Mucosa of gallbladder (tissue), 1 donor: ENCODE results near the gene DISC1. TPM values are rescaled to one million over a fixed set of nuclear protein-coding genes. Genes with fewer than 3 reads are reported as not detected.
A peak's percentile ranks its signal among the peaks of the same experiment; 100 is the strongest.
"Not testable (repeated sequence)": the region's sequence is repeated elsewhere in the genome, so short reads cannot be mapped to it uniquely, and the experiment has no call there.

Source experiments
- DNase-seq: peaks from one replicate; pipeline ENCODE4 v3.0.0-alpha.2; 2020; ENCODE audit warnings: low spot score
- total RNA-seq: library from RNA; stranded (reverse); gene quantifications from one replicate; pipeline ENCODE4 v1.2.1, GENCODE V29; 2021
- donor health status: DM: no; HTN: no; CAD: no.

The DISC1 gene
- total RNA-seq, 1 donor from 2014 or later = 10.8 TPM

DNA sequence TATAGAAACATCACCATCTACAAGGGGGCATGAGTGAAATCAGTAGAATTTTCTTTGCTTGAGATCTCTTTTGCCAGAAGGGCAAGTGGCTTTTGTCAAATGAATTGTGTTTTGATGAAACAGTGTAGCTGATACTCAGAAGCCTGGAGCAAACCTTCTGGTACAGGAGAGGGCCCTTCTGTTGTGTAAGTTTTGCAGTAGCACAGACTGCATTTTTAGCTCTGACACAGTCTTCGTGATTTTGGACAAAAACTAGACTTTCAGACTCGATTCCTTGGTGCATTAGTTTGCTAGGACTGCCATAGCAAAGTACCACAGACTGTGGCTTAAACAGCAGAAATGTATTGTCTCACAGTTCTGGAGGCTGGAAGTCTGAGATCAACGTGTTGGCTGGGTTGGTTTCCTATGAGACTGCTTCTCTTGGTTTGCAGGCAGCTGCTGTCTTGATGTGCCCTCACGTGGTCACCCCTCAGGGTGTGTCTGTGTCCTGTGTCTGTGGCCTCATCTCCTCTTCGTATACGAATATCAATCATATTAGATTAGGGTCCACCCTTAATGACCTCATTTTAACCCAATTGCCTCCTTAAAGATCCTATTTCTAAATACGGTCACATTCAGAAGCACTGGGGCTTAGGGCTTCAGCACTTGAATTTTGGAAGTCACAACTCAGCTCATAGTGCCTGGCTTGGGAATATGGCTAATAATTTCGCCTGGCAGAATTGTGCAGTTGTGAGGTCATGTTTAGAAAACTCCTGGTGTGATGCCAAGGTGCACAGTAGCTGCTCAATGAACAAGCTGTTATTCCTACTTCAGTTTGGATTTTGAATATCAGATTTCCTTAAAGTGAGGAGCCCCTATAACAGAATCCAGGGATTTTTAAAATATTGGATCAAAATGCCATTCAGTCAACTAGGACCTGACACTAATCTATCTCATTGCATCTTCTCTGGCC lies 21.2 kb upstream of the DISC1 start:
- no peak for DNase-seq

DNA sequence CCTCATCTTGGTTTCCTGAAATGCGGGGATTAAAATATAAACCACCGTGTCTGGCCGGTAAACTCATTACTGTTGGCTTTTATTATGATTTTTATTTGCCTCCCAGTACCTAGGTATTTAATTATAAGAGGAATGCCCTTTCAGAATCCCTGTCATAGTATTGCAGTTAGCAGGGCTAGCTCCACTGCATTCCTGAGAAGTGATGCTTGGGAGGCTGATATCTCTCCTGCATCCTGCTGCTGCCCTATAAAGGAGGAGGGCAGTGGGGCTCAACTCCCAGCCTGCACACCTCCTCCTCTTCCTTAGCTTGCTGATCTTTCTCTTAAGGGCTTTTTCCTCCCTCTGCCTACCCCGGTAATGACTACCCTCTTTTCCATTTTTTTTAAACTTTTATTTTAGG lies 19.9 kb upstream of the DISC1 start:
- no peak for DNase-seq

DNA sequence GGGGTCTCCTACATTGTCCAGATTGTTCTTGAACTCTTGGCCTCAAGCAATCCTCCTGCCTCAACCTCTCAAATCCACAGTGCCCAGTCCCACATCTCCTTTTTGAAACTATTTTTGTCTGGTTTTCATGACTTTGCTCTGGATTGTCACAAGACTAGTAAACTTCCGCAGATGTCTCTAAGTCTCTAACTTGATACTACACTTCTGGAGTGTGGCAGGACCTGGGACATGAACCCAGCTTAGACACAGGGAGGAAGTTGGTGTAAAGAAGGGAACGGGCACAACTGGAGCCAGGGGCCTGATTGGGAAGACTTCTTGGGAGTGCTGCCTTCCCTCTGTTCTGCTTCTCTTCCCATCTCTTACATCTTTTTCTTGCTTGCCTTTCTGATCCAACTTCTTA lies 16.2 kb upstream of the DISC1 start:
- no peak for DNase-seq

DNA sequence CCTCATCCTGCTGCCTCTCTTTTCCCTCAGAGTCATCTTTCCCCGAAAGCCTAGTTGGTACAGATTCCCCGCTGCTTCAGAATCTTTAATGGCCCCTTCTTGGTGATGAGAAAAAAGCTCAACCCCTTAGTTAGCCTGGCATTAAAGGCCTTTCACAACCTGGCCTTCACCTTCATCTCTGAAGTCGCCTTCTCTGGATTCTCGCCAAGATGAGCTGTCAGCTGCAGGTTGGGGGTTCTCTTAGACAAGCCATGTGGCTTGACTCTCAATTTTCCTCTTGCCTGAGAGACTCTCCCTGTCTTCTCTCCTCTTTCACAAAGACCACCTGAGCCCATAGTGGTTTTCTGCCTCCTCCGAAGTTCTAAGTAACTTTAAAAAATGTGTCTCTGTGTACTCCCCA lies 15.5 kb upstream of the DISC1 start:
- DNase-seq = no peak

DNA sequence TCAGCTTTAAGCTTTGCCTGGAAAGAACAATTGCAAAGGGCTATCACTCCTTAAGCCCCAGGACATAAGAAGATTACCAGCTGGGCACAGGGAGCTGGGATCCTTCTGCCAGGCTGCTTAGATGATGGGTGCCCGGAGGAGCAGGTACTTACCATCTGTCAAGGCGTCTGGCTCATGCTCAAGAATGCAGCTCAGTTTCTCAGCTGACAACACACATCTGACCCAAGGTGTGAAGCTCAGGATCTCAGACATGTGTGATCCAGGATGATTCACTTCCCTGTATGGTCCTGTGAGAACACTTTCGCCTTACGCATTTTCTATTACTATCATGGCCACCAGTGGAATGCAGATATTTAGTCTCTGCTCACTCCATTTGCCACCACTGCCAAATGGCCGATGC lies 14.7 kb upstream of the DISC1 start:
- DNase-seq = no peak

DNA sequence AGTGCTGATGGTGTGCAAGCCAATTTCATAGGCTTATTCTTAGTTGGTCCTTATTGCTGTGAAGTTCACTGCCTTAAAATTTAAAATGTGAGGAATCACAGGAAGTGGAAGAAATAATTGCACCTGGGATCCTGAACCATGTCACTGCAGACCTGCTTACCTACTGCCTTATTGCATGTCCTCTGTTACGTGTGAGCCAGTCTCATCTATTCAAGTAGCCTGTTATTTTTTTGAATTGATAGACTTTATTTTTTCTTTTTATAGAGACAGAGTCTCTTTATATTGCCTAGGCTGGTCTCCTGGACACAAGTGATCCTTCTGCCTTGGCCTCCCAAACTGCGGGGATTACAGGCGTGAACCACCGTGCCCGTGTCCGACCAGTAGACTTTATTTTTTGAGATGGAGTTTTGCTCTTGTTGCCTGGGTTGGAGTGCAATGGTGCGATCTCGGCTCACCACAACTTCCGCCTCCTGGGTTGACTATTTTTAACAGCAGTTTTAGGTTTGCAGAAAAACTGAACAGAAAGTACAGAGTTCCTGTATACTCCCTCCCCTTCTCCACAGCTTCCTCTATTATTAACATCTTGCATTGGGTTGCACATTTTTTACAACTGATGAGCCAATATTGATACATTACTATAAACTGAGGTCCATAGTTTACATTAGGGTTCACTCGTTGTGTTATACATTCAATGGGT lies 14.0 kb upstream of the DISC1 start:
- peak; percentile 26 for DNase-seq

DNA sequence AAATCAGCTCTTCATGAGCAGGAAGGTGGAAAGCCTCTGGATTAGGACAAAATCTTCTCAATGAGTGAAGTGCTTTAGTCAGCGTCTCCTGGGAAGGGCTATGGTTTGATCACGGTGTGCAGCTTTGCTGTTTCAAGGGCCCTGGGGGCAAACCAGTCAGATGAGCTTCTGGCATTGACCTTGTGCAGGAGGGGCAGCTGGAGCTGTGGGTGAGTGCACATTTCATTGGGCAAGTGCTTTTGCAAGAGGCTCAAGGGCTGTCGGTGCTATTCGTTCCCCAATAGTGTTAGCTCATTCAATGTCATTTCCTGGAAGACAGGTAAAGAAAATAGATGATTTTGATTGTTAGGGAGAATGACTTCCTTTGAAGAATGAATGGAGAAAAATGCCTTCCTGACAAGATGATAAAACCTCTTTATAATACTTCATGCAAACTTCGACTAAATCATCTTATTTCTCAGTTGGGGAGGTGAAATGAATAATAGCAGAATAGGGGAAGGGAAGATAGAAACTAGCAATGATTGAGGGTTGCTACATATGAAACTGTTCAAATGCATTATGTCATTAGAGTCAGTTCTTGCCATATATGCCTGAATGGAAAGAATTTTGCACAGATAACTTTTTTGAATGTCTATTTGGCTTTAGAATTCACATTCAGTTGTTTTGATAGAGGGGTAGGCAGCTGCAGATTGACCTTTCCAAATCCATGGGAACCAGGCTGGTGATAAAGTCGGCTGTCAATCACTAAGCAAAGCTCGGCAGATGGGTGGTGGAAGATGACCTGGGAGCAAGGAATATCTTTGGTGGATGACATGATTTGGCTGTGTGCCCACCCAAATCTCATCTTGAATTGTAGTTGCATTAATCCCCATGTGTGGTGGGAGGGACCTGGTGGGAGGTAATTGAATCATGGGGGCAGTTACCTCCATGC lies 12.9 kb upstream of the DISC1 start:
- DNase-seq = no peak

DNA sequence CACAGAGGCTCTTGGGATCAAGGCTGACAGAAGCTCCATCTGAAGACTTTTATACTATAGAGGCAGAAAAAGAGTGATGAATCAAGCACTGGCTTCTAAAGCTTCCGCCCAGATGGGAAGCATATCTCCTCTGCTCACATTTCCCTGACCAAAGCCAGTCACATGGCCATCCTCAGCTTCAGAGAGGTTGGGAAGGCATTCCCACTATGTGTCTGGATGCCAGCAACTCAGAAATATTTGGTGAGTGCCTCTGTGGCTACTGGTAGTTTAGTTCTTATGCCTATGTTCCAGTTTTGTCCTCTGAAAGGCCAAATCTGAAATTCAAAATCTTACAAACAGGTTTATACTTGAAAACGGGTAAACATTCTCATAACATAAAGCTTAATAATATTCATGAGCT lies 9.9 kb upstream of the DISC1 start:
- no peak for DNase-seq

DNA sequence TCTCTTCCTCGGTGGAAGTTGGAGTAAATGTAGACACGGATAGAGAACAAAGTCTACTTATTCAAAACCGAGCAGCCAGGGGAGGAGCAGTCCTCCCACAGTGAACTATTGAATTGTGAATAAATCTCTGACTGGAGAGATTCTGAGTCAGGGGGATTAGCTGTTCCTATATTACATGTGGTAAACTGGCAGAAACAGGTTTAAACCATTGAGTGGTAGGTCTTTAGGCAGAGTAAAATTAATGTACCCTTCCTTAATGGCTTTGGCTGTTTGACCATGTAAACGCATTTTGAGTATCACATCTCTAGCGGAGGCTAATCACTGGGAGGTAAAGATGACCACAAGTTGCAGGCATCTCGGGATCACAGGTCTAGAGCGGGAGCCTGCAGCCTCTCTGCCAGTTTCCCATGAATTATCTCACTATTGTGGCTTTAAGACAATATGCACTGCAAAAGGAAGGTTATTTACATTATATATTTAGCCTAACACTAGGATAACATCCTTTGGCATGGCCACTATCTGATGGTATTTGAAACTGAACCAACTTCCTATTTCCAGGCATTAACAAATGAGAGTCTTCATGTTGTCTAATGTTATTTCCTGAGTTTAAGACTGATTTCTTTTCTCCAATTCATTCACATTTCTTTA lies 7.9 kb upstream of the DISC1 start:
- no peak for DNase-seq

DNA sequence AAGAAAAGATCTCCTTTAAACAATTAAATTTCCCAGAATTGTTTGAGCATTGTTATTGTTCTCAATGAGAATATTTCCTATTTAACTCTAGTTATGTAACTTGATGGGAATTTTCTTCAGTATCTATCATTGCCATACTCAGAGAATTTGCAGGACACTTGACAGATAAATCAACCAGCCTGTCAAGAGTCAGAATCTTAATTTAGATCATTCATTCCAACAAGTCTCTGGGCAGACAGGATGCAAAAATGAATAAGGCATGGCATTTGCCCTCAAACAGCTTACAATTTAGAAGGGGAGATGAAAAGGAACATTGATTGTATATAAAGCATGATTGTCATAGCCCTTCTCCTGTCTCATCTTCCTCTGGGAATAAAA lies 7.3 kb upstream of the DISC1 start:
- DNase-seq = no peak

DNA sequence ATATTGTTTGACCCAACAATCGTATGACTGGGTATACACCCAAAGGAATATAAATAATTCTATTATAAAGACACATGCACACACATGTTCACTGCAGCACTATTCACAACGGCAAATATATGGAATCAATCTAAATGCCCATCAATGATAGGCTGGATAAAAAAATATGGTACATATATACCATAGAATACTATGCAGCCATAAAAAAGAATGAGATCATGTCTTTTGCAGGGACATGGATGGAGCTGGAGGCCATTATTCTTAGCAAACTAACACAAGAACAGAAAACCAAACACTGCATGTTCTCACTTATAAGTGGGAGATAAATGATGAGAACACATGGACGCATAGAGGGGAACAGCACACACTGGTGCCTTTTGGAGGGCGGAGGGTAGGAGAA lies 1.5 kb upstream of the DISC1 start:
- not testable (repeated sequence) for DNase-seq

DNA sequence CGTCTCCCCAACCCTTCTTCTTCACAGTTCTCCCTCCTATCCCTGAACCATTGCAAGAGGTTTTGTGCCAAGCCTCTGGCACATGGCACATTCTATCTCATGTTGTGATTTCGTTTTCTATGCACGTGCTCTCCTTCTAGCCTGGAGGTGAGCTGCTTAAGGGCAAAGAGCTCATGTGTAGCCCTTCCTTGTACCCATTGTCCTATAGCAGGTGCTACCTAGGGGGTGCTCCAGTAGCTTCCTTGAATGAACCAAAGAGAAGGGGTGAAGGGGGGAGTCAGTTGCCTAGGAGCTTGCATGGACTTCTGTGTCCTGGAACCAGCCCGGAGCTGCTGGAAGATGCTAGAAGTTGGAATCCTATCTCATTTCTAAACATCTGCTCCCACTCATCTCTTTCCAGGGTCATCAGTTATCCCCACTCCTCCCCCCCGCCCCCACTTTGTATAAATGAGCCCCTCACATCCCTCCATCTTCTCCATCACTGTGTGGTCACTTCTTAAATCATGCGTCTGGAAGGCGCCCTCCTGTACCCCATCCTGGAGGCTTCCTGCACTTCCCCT lies 535 bp upstream of the DISC1 start:
- DNase-seq = no peak

DNA sequence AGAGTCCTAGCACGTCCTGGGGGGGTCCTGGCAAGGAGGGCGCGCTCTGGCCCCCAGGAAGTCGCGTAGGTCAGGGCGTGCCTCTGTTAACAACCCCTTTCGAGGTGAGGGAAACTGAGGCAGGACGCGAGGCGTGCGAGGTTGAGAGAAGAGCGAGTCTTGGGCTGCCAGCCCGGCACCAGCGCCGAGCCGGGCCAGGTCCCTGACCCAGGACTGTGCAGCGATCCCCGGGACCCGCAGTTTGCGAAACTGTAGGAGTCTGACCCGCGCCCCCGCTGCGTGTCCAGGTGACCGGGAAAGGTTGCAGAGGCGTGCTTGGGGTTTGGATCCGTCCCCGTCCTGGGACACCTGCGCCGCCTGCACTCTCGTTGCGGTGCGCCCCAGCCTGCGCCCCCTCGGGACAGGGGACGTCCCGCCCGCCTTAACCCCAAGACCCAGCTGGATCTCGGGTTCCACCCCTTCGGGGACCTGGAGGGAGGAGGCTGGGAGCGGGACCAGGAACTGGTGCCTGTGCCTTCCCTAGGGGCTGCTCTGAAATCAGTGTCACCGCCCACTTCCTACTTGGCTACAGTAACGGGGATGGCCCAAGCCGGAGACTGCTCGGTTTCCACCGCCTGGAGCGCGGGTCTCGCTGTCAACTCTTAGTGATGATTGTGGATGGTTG lies 493 bp downstream of the DISC1 start:
- DNase-seq = peak; percentile 48

DNA sequence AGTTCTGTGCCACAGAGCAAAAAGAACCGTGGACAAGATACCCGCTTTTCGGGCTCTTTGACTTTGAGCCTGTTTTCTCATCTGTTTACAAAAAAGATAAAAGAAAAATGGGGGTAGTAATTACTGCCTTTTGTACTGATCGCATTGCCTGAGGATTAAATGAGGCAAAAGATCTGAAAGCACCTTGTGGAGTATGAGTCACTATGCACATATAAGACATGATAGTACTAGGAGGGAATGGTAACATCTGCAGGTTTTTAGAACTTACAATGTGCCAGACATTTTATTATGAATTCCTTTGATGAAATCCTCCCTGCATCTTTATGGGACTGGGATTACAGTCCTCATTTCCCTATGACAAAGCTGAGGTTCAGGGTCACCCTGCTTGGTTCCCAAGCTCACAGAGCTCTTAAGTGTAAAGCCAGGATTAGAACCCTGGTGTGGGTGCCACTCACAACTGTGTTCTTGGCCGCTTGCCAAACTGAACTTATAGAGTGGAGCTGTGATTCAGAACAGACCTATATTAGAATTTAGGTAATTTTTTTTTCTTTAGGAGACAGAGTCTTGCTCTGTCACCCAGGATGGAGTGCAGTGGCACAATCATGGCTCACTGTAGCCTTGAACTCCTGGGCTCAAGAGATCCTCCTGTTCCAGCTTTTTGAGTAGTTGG lies 1.8 kb downstream of the DISC1 start:
- no peak for DNase-seq

DNA sequence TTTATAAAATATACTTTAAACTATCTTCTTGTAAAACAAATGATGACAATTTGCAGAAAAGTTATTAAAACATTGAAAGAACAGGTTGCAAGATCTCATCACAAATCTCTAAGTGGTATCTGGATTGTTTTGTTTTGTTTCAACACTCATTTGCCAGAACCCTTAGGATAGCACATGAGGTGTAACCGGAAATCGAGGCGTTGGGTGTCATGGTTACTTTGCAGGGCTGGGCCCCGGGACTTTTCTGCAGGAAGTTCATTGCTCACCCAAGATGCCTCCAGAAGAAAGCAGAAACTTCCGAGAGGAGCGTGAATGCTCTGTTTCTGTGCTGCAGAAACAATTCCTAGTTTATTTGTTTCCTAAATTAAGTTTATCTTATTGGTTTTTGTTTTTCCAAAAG lies 2.5 kb downstream of the DISC1 start:
- DNase-seq = no peak

DNA sequence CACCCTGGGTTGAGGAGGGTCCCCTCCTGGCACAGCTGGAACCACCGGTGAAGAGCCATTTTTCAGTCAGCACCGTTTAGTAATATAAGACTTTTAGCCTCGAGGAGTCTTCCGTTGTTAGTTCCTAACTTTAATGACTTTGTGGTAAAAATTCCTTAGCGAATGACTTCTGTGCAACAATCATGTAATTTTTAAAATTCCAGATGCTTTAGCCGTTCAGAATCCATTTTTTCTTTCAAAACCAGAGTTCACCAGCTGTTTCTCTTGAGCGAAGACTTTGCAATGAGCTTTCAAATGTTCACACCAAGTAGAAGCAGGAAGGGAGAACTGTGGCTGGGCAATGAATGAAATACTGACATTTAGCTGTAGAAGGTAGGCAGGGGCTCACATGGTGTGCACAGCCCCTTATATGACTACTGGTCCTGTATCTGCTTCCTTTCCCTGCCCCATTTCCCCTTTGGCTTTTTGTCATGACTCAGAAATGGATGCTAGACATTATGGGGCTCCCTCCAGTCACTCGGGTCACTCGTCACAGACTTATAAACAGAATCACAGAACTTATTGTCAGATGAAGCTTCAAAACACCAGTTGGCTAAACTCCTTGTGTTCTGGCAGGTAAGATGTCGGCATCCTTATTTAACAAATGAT lies 4.1 kb downstream of the DISC1 start:
- no peak for DNase-seq

DNA sequence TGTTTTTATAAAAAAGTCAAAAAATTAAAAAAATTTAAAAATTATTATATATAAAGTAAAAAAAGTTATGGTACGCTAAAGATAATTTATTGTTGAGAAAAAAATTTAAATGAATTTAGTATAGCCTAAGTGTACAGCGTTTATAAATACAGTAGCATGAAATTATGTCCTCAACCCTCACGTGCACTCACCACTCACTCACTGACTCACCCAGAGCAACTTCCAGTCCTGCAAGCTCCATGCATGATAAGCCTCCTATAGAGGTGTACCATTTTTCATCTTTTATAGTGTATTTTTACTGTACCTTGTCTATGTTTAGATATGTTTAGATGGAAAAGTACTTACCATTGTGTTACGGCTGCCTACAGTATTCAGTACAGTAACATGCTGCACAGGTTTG lies 5.1 kb downstream of the DISC1 start:
- DNase-seq = no peak

DNA sequence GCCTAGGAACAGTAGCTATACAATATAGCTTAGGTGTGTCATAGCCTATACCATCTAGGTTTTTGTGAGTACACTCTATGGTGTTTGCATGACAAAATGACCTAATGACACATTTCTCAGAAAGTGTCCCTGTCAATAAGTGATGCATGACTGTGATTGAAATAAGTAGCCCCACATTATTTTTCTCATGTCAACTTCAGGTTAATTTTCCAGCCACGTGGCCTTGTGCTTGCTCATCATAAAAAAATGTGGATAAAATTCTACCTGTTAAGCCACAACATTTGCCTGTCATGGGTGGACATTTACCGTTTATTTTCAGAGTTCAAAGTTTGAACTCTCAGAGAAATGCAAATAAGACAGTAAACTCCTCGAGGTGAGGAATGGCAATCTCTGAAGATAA lies 5.5 kb downstream of the DISC1 start:
- DNase-seq = no peak

DNA sequence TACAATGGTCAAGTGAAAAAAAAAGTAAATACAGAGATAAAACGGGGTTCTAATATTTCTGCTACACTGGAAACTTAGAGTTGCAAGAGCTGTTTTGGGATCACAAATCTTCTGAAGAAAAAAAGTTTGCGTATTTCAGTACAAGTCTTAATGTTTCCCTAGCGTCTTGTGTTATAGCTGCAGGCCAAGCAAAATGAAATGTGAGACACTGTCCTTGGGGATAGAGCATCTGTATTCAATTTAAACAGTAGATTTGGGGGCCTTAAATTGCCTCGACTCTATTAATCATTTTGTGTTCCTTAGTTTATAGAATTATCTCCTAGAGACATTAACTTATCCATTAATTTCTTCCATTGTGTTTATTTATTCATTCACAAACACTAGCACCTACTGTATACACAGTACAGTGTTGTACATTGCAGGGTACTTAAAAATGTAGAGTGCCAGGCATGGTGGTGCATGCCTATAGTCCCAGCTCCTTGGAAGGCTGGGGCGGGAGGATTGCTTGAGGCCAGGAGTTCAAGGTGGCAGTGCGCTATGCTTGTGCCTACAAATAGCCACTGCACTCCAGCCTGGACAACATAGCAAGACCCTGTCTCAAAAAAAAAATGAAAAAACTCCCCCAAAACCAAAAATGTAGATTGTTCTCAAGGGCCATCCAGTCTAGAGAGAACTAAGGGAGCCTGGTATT lies 7.9 kb downstream of the DISC1 start:
- no peak for DNase-seq
